DOHH2 (cell line): ENCODE results near the gene POLDIP2.

Experiments used
- CTCF ChIP-seq: fragments of 200-600 bp; sonication (generic); IDR thresholded peaks from one replicate; pipeline ENCODE4 v1.5.1; 2014; ENCODE audit warnings: antibody characterized with exemption, mild to moderate bottlenecking, low read depth, low read length; ENCODE audit not compliant: poor library complexity, severe bottlenecking
- EZH2phosphoT487 ChIP-seq: fragments of 200-600 bp; sonication (generic); IDR thresholded peaks from 2 replicates; pipeline ENCODE4 v1.6.1; 2017; ENCODE audit warnings: borderline replicate concordance, mild to moderate bottlenecking, antibody characterized with exemption, low read length, moderate library complexity, mixed read lengths

- no peak for TF ChIP-seq CTCF
- no peak for TF ChIP-seq EZH2phosphoT487
Observed at GRCh38 chr17:28338056-28338768, 19.1 kb downstream of the POLDIP2 start.
